Measurements from ENCODE around the gene SHISA2. TPM values are rescaled to one million over a fixed set of nuclear protein-coding genes. Genes with fewer than 3 reads are reported as not detected.

The SHISA2 gene
- total RNA-seq, 1 donor from 2014 or later, result 0.11 TPM

Other genes with a start within 250 kb of the SHISA2 start
- gene RNF6, start 170.3 kb upstream of the SHISA2 start, total RNA-seq, result 18.3 TPM
- gene CDK8, start 202.1 kb upstream of the SHISA2 start, total RNA-seq, result 9.7 TPM